Activated CD4-positive, alpha-beta memory T cell treated with anti-CD3 and anti-CD28 coated beads for 36 hours (primary cell): ENCODE results near the gene CCDC12. TPM values are rescaled to one million over a fixed set of nuclear protein-coding genes. Genes with fewer than 3 reads are reported as not detected.

Experiments used
- CTCF ChIA-PET: fragments of 350-600 bp; sonication (Branson Sonifier 250); formaldehyde crosslinking; loops from one replicate; lab custom pipeline; 2021; ENCODE audit warnings: antibody characterized with exemption, inconsistent platforms; lab: Charles Lee
- POLR2A ChIA-PET: fragments of 350-600 bp; sonication (Branson Sonifier 250); formaldehyde crosslinking; loops from one replicate; lab custom pipeline; 2021; ENCODE audit warnings: antibody characterized with exemption; lab: Charles Lee
- DNase-seq: peaks from one replicate; pipeline ENCODE4 v3.0.0-alpha.2; 2020
- H3K27ac Mint-ChIP-seq: one replicate; pipeline ENCODE4 v1.8.0; 2021; ENCODE audit warnings: mixed read lengths
- H3K27me3 Mint-ChIP-seq: one replicate; pipeline ENCODE4 v1.8.0; 2021; ENCODE audit warnings: mixed read lengths
- H3K36me3 Mint-ChIP-seq: one replicate; pipeline ENCODE4 v1.8.0; 2021; ENCODE audit warnings: mixed read lengths
- H3K4me1 Mint-ChIP-seq: one replicate; pipeline ENCODE4 v1.8.0; 2021; ENCODE audit warnings: low read depth, mixed read lengths
- H3K4me3 Mint-ChIP-seq: one replicate; pipeline ENCODE4 v1.8.0; 2021; ENCODE audit warnings: mild to moderate bottlenecking, mixed read lengths
- H3K9me3 Mint-ChIP-seq: one replicate; pipeline ENCODE4 v1.8.0; 2021; ENCODE audit warnings: mixed read lengths
- intact Hi-C: fragments of 100-400 bp; cut with micrococcal nuclease; formaldehyde crosslinking; loops from one replicate; pipeline ENCODE4 v1.15.1; 2023
- total RNA-seq, 2 experiments: library from RNA; stranded (reverse); gene quantifications; one replicate each; pipeline ENCODE4 v1.2.3, GENCODE V29; 2021

The CCDC12 gene
- total RNA-seq, 2 experiments from 2014 or later, result 44.3 to 49.9 TPM

DNA sequence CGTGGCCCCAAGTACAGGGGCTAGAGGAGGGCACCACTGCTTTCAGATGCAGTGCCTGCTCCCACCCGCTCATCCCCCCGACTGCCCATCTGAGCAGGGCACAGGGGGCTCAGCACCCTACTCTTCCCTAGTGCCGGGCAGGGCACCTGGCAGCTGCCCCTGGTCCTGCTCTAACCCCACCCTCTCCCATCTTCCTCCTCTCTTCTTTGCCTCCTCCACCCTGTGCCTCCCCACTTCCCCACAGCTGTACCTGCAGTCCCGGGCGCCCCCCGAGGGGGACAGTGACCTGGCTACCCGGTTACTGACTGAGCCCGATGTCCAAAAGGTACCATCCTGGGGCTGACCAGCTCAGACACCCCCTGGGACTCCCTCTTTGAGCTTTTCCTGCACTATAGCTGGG is 15.7 kb upstream of the CCDC12 start:
- Mint-ChIP-seq H3K36me3 (peaks cover 18% of the 10 kb centered on the region), H3K9me3 (no peaks in the 10 kb centered on the region), H3K4me3 (no peak overlapping the region), H3K27me3 (no peaks in the 10 kb centered on the region), H3K4me1 (peaks cover 42% of the 10 kb centered on the region), H3K27ac (no peak overlapping the region)
- DNase-seq, result no peak
- intact Hi-C loops, result no loop called here
- ChIA-PET POLR2A (interaction anchor here (1.3 kb wide), 1 partner anchor 13 kb away, joined by 4 read pairs; the partner anchor contains the start of gene NBEAL2), CTCF (interaction anchor here (1.0 kb wide), 2 partner anchors 19 to 125 kb away, joined by 3 read pairs; no protein-coding TSS in a partner anchor)

DNA sequence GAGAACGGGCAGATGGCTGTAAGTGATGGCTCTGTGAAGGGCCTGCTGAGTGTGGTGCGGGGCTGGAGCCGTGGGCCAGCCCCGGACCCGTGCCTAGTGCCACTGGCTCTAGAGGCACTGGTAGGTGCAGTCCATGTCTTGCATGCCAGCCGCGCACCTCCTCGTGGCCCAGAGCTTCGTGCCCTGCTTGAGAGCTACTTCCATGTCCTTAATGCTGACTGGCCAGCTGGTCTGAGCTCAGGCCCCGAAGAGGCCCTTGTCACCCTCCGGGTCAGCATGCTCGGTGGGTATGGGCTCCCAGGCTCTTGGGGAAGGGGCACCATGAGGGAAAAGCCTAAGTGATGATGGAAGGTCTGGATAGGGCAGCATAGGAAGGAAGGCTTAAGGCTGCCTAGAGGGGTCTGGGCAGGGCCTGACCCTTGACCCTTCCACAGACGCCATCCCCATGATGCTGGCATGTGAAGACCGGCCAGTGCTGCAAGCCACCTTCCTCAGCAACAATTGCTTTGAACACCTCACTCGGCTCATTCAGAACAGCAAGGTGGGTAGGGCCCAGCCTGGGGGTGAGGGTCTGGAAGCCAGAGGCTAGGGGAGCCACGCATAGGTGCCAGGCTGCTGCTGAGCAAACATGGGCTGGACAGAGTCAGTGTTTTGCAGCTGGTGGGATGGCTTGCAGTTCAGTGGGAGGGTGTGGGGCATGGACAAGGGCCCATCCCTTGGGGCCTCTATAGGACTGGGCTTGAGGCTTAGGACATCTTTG is 15.0 kb upstream of the CCDC12 start:
- Mint-ChIP-seq H3K36me3 (peaks cover 13% of the 10 kb centered on the region), H3K27ac (no peak overlapping the region), H3K27me3 (no peaks in the 10 kb centered on the region), H3K4me1 (peaks cover 43% of the 10 kb centered on the region), H3K9me3 (no peaks in the 10 kb centered on the region), H3K4me3 (no peak overlapping the region)
- DNase-seq, result no peak
- POLR2A ChIA-PET, result interaction anchor here (1.3 kb wide), 1 partner anchor 12 kb away, joined by 4 read pairs; the partner anchor contains the start of gene NBEAL2
- intact Hi-C loops, result no loop called here
- CTCF ChIA-PET, result interaction anchor here (1.0 kb wide), 1 partner anchor 20 kb away, joined by 3 read pairs; no protein-coding TSS in a partner anchor

DNA sequence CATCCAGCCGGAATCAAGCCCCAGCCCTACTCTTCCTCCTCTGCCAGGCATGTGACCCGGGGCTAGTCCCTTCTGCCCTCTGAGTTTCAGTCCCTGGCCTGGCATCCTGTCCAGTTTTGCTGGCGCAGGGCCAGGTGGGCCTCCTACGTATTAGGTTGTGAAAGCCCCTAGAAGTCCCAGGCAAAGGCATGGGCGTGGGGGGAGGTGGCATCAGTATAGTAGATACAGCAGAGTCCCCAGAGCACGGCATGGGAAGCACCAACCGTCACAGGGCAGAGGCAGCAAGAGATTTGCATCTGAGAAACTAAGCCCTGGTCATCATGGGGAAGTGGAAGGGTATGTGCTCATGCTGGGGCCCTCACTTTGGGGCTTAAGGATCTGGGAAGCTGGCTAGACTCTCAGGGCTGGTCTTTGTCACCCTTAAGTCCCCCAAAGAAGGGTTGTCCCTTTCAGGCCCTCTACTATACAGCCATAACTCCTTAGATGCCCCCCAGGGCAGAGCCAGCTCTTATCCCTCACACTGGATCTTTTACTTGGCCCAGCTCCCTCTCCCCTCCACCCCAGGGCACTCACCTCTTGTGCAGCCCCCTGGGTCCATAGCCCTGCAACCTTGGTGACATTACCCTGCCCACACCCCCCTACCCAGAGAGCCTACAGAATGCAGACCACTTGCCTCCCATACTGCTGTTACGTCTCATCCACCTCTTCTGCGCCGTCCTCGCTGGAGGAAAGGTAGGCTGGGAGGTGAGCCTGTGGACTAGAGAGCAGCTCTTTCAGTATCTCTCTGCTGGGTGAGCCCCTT is 14.2 kb upstream of the CCDC12 start:
- no peaks in the 10 kb centered on the region for H3K27me3 Mint-ChIP-seq
- peaks cover 13% of the 10 kb centered on the region for H3K36me3 Mint-ChIP-seq
- POLR2A ChIA-PET, result no interaction called here
- H3K9me3 Mint-ChIP-seq, result no peaks in the 10 kb centered on the region
- no peak for DNase-seq
- H3K4me1 Mint-ChIP-seq, result peaks cover 51% of the 10 kb centered on the region
- intact Hi-C loops, result no loop called here
- H3K4me3 Mint-ChIP-seq, result no peak overlapping the region
- peak overlapping the region; percentile 74 for H3K27ac Mint-ChIP-seq
- CTCF ChIA-PET, result no interaction called here

DNA sequence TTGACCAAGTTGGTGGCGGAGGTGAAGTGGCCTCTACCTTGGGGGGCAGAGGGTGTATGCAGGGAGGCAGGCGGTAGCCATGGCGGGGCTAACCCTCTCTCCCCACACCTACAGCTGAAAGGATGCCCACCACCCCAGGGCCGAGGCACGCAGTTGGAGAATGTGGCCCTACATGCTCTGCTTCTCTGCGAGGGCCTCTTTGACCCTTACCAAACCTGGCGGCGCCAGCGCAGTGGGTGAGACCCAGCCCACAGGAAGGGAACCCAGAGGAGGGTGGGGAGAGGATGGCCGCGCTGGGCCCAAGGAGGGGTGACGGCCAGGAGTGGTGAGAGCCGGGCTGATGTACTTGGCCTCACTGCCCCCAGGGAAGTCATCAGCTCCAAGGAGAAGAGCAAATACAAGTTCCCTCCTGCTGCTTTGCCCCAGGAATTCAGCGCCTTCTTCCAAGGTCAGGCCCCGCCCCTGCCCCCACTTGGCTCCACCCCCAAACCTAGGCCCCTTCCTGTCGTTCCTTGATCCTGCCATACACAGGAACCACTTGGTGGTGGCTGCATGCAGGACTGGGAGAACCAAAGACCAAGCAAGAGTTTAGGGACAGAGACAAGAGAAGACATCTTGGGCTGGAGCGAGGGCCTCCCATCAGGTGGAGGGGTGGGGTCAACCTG is 12.7 kb upstream of the CCDC12 start:
- POLR2A ChIA-PET, result interaction anchor here (0.6 to 1.7 kb wide), 2 partner anchors 17 to 42 kb away, joined by 3 to 4 read pairs; no protein-coding TSS in a partner anchor
- Mint-ChIP-seq H3K9me3 (no peaks in the 10 kb centered on the region), H3K4me3 (peak overlapping the region; percentile 47), H3K27me3 (no peaks in the 10 kb centered on the region), H3K36me3 (peaks cover 9% of the 10 kb centered on the region), H3K27ac (peak overlapping the region; percentile 96), H3K4me1 (peaks cover 66% of the 10 kb centered on the region)
- intact Hi-C loops, result no loop called here
- DNase-seq, result no peak
- CTCF ChIA-PET, result no interaction called here

DNA sequence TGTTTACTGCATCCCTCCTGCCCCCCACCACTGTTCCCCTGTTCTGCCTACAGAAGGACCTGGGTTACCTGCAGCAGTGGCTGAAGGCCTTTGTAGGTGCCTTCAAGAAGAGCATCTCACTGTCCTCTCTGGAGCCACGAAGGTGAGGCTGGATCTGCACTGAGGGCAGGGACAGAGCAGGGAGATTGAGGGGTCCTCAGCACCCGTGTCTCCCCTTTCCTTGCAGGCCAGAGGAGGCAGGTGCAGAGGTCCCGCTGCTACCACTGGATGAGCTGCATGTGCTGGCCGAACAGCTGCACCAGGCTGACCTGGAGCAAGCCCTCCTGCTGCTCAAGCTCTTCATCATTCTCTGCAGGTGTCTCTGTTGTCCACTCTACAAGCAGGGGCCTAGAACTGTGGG is 12.1 kb upstream of the CCDC12 start:
- DNase-seq, result no peak
- POLR2A ChIA-PET, result interaction anchor here (1.4 to 1.7 kb wide), 2 partner anchors 42 to 392 kb away, joined by 4 read pairs; no protein-coding TSS in a partner anchor
- intact Hi-C loops, result no loop called here
- Mint-ChIP-seq H3K27me3 (no peaks in the 10 kb centered on the region), H3K4me1 (peaks cover 69% of the 10 kb centered on the region), H3K4me3 (peak overlapping the region; percentile 79), H3K36me3 (peaks cover 7% of the 10 kb centered on the region), H3K9me3 (no peaks in the 10 kb centered on the region), H3K27ac (peak overlapping the region; percentile 96)
- CTCF ChIA-PET, result no interaction called here

DNA sequence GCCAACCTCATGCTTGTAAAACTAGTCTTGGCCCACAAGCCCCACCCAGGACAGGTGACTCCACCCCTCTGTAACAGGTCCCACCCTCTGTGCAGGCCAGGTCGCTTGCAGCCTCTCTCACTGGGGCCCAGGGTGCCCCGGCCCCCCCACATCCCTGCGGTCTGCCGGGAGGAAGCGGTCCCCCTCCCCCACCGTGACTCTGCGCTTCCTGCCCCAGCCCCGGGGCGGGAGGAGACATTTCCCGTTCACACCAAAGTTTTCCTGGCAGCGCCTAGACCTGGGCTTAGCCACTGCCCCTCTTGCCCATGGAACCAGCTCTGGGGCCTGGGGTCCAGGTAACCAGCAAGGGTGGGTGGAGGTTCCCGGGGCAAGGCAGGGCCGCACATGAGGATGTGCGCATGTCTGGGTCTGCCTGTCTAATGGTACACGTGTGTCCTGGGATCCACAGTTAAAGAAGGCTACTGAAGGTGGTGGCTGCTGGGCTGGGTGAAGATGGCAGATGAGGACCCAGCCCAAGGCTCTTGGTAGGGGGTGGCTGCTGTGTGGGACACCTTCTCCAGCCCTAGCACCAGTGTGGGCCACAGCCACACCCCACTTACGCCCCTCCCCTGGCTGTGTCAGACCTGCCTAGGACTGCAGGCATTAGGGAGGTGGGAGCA is 11.3 kb upstream of the CCDC12 start:
- POLR2A ChIA-PET, result interaction anchor here (1.0 to 2.1 kb wide), 5 partner anchors 9 to 392 kb away, joined by 3 to 18 read pairs (median 4); partner anchors contain the start of gene NBEAL2
- Mint-ChIP-seq H3K4me3 (peak overlapping the region; percentile 79), H3K9me3 (no peaks in the 10 kb centered on the region), H3K27me3 (no peaks in the 10 kb centered on the region), H3K4me1 (peaks cover 72% of the 10 kb centered on the region), H3K36me3 (peaks cover 7% of the 10 kb centered on the region), H3K27ac (peak overlapping the region; percentile 96)
- intact Hi-C loops, result loop anchor here (1.0 kb wide), 1 partner anchor 9 kb away; the partner anchor contains the start of gene NBEAL2
- DNase-seq, result peak; percentile 94
- CTCF ChIA-PET, result interaction anchor here (0.9 to 1.1 kb wide), 3 partner anchors 9 to 64 kb away, joined by 3 to 4 read pairs (median 4); no protein-coding TSS in a partner anchor

DNA sequence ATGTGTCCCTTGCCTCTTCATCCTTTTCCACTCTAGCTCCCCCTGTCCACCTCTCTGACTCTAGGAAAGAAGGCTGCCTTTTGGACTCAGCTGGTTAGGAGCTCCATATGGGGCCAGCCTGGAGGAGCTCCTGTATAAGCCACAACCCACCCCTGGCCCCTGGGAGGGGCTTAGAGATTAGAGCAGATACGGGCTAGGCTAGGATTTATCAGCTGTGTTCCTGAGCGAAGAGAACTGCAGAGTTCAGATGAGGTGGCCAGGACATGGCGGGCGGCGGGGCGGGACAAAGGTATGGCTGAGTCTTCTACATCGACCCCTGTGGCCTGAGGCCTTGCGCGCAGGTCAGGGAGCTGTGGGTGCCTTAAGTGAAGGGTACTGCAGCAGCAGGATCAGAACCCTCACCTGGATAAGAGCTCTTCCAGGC is 10.8 kb upstream of the CCDC12 start:
- peak overlapping the region; percentile 79 for H3K4me3 Mint-ChIP-seq
- H3K36me3 Mint-ChIP-seq, result peaks cover 7% of the 10 kb centered on the region
- ChIA-PET POLR2A (interaction anchor here (1.0 to 2.1 kb wide), 4 partner anchors 9 to 393 kb away, joined by 3 to 18 read pairs (median 6); partner anchors contain the start of gene NBEAL2), CTCF (interaction anchor here (0.6 to 1.1 kb wide), 4 partner anchors 9 to 769 kb away, joined by 3 to 6 read pairs (median 4); no protein-coding TSS in a partner anchor)
- intact Hi-C loops, result loop anchor here (1.0 kb wide), 1 partner anchor 8 kb away; the partner anchor contains the start of gene NBEAL2
- DNase-seq, result no peak
- H3K27ac Mint-ChIP-seq, result peak overlapping the region; percentile 96
- H3K9me3 Mint-ChIP-seq, result no peaks in the 10 kb centered on the region
- peaks cover 77% of the 10 kb centered on the region for H3K4me1 Mint-ChIP-seq
- H3K27me3 Mint-ChIP-seq, result no peaks in the 10 kb centered on the region

DNA sequence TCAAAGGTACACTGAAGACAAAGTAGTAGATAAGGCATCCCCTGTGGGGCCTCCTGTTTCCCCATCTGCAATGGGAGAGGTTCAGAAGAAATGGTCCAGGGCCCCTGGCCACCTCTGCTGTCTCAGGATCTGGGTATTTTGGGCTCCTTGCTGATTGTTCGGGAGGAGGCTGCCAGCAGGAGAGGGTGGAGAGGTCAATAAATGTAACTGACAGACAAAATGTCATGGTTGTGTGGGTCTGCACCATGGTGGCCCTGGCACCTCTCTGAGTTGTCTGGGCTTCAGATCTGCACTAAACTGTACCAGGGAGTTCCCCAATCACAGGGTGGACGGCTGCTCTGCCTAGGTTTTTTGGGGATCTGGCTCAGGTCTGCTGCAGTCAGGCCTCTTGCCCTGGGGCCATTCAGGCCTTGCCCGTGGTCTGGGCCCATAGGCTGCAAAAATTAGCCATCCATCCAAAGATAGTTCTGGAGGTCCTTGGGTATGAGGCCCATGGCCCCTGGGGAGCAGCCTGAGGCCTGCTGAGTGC is 10.3 kb upstream of the CCDC12 start:
- no peaks in the 10 kb centered on the region for H3K27me3 Mint-ChIP-seq
- H3K36me3 Mint-ChIP-seq, result peaks cover 7% of the 10 kb centered on the region
- H3K27ac Mint-ChIP-seq, result peak overlapping the region; percentile 96
- no peaks in the 10 kb centered on the region for H3K9me3 Mint-ChIP-seq
- peaks cover 80% of the 10 kb centered on the region for H3K4me1 Mint-ChIP-seq
- CTCF ChIA-PET, result interaction anchor here (0.6 to 1.1 kb wide), 3 partner anchors 11 to 768 kb away, joined by 3 to 6 read pairs (median 4); no protein-coding TSS in a partner anchor
- peak overlapping the region; percentile 79 for H3K4me3 Mint-ChIP-seq
- DNase-seq, result no peak
- POLR2A ChIA-PET, result interaction anchor here (1.0 to 2.1 kb wide), 3 partner anchors 8 to 39 kb away, joined by 3 to 18 read pairs (median 9); partner anchors contain the start of gene NBEAL2
- intact Hi-C loops, result loop anchor here (1.0 kb wide), 1 partner anchor 8 kb away; the partner anchor contains the start of gene NBEAL2

DNA sequence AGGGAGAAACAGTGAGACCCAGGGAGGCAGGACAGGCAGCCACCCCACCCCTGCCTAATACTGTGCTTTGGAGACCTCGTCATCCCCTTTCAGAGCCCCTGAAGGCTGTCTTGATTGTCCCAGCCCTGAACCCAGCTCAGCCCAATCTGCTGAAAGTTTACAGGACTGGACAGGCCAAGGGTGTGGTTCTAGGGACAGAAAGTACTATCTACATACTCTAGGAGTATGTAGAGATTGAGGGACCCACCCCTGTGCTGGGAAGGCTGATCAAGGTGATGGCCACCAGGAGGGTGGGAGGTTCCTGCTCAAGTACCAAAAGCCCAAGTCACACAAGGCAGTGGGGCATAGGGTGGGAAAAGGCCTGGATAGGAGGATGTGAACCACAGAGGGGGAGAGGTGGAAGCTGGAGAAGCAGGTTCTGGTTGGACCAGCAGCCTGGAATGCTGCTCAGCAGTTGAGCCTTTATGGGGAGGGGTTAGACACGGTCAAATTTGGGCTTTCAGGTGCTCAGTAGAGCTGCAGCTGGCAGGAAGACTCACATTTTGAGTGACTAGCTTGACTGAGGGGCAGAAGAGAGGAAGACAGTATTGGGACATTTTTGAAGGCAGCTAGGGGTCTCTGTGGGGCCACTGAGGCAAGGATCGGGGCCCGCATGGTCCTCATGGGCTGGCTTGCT is 9.6 kb upstream of the CCDC12 start:
- Mint-ChIP-seq H3K4me3 (no peak overlapping the region), H3K27me3 (no peaks in the 10 kb centered on the region), H3K9me3 (no peaks in the 10 kb centered on the region), H3K4me1 (peaks cover 82% of the 10 kb centered on the region), H3K27ac (peak overlapping the region; percentile 96), H3K36me3 (peaks cover 7% of the 10 kb centered on the region)
- DNase-seq, result no peak
- intact Hi-C loops, result no loop called here
- POLR2A ChIA-PET, result interaction anchor here (1.8 to 2.1 kb wide), 2 partner anchors 8 to 39 kb away, joined by 9 to 18 read pairs; partner anchors contain the start of gene NBEAL2
- CTCF ChIA-PET, result interaction anchor here (2.0 kb wide), 1 partner anchor 12 kb away, joined by 5 read pairs; no protein-coding TSS in a partner anchor

DNA sequence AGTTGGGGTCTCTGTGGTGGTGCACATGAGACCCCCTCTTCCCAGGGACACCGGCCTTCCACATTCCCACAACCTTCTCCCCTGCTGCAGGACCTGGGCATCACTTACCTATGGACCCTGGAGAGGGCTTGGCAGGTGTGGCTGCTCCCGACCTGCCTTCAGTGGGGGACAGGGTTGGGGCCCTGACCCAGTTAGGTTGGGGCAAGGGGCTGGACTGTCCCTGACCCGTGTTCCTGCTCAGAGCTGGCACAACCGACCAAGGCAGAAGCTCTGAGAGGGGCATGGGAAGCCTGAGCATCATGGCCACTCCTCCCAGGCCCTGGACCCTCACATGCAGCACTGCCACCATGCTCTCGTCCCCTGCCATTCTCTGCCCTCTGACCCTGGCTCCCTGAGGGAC is 9.0 kb upstream of the CCDC12 start:
- H3K36me3 Mint-ChIP-seq, result peaks cover 7% of the 10 kb centered on the region
- no peaks in the 10 kb centered on the region for H3K9me3 Mint-ChIP-seq
- POLR2A ChIA-PET, result no interaction called here
- H3K4me1 Mint-ChIP-seq, result peaks cover 87% of the 10 kb centered on the region
- CTCF ChIA-PET, result interaction anchor here (1.2 to 2.0 kb wide), 2 partner anchors 12 to 76 kb away, joined by 4 to 5 read pairs; no protein-coding TSS in a partner anchor
- no peak for DNase-seq
- intact Hi-C loops, result no loop called here
- H3K4me3 Mint-ChIP-seq, result no peak overlapping the region
- H3K27me3 Mint-ChIP-seq, result no peaks in the 10 kb centered on the region
- peak overlapping the region; percentile 96 for H3K27ac Mint-ChIP-seq
